Nephron progenitor cell (in vitro differentiated cells): ENCODE measurements around the gene ZDHHC1.
A peak's percentile ranks its signal among the peaks of the same experiment; 100 is the strongest.

ENCODE experiments used
- DNase-seq: peaks from one replicate; pipeline ENCODE4 v3.0.0; 2021
- H3K27ac Mint-ChIP-seq: 2 replicates; pipeline ENCODE4 v1.8.0; 2021; ENCODE audit warnings: mild to moderate bottlenecking, moderate library complexity, mixed read lengths
- H3K27me3 Mint-ChIP-seq: 2 replicates; pipeline ENCODE4 v1.8.0; 2021; ENCODE audit warnings: mild to moderate bottlenecking, low read depth, mixed read lengths; ENCODE audit not compliant: poor library complexity
- H3K36me3 Mint-ChIP-seq: 2 replicates; pipeline ENCODE4 v1.8.0; 2021; ENCODE audit warnings: low read depth, mixed read lengths
- H3K4me1 Mint-ChIP-seq: 2 replicates; pipeline ENCODE4 v1.8.0; 2021; ENCODE audit warnings: mixed read lengths
- H3K4me3 Mint-ChIP-seq: 2 replicates; pipeline ENCODE4 v1.8.0; 2021; ENCODE audit warnings: mild to moderate bottlenecking, moderate library complexity, mixed read lengths
- H3K9me3 Mint-ChIP-seq: 2 replicates; pipeline ENCODE4 v1.8.0; 2021; ENCODE audit warnings: mild to moderate bottlenecking, moderate library complexity, mixed read lengths
- CTCF ChIP-seq: fragments of 200-600 bp; sonication (generic); IDR thresholded peaks from 2 replicates; pipeline ENCODE4 v1.5.0; 2021; ENCODE audit warnings: antibody characterized with exemption

Gene ZDHHC1

GRCh38 chr16:67395458-67396158 lies 20.7 kb downstream of the ZDHHC1 start:
- Mint-ChIP-seq H3K36me3 (no peaks in the 10 kb centered on the region), H3K27ac (no peak overlapping the region), H3K27me3 (peaks cover 33% of the 10 kb centered on the region), H3K9me3 (no peaks in the 10 kb centered on the region), H3K4me1 (peaks cover 64% of the 10 kb centered on the region), H3K4me3 (peak overlapping the region; percentile 18)
- no peak for TF ChIP-seq CTCF
- peak; percentile 34 for DNase-seq

- H3K27ac Mint-ChIP-seq = no peak overlapping the region
- no peaks in the 10 kb centered on the region for H3K9me3 Mint-ChIP-seq
- H3K27me3 Mint-ChIP-seq = peaks cover 33% of the 10 kb centered on the region
- no peak for TF ChIP-seq CTCF
- peaks cover 67% of the 10 kb centered on the region for H3K4me1 Mint-ChIP-seq
- no peak for DNase-seq
- H3K4me3 Mint-ChIP-seq = peak overlapping the region; percentile 18
- H3K36me3 Mint-ChIP-seq = no peaks in the 10 kb centered on the region
Measured at GRCh38 chr16:67395105-67395457, 21.2 kb downstream of the ZDHHC1 start.

GRCh38 chr16:67394155-67395104 lies 21.8 kb downstream of the ZDHHC1 start:
- H3K4me1 Mint-ChIP-seq = peaks cover 70% of the 10 kb centered on the region
- peak; percentile 63 for DNase-seq
- no peak overlapping the region for H3K27ac Mint-ChIP-seq
- H3K36me3 Mint-ChIP-seq = no peaks in the 10 kb centered on the region
- peak overlapping the region; percentile 68 for H3K4me3 Mint-ChIP-seq
- no peaks in the 10 kb centered on the region for H3K9me3 Mint-ChIP-seq
- H3K27me3 Mint-ChIP-seq = peaks cover 33% of the 10 kb centered on the region
- TF ChIP-seq CTCF = no peak

GRCh38 chr16:67393788-67394154 lies 22.5 kb downstream of the ZDHHC1 start:
- no peak for TF ChIP-seq CTCF
- DNase-seq = no peak
- Mint-ChIP-seq H3K4me1 (peaks cover 76% of the 10 kb centered on the region), H3K36me3 (no peaks in the 10 kb centered on the region), H3K27me3 (peaks cover 33% of the 10 kb centered on the region), H3K27ac (no peak overlapping the region), H3K9me3 (no peaks in the 10 kb centered on the region), H3K4me3 (peak overlapping the region; percentile 68)

GRCh38 chr16:67393111-67393787 lies 23.0 kb downstream of the ZDHHC1 start, which contains the start of gene TPPP3:
TPPP3 (minus strand) TSS chr16:67393498; CDS start chr16:67391111, 2,387 bp downstream.
- no peaks in the 10 kb centered on the region for H3K9me3 Mint-ChIP-seq
- peak within 1 kb of the TSS; percentile 68 for H3K4me3 Mint-ChIP-seq
- H3K4me1 Mint-ChIP-seq = peaks cover 78% of the 10 kb centered on the region
- peak; percentile 61 for TF ChIP-seq CTCF
- peak; percentile 94 for DNase-seq
- no peaks in the 10 kb centered on the region for H3K36me3 Mint-ChIP-seq
- no peak within 1 kb of the TSS for H3K27ac Mint-ChIP-seq
- H3K27me3 Mint-ChIP-seq = peaks cover 36% of the 10 kb centered on the region
